A549 (cell line): Measurements from ENCODE around the gene GNPAT. TPM values are rescaled to one million over a fixed set of nuclear protein-coding genes. Genes with fewer than 3 reads are reported as not detected.

Source experiments
- ATAC-seq, 2 experiments: fragments of 200-7000 bp in 1 of 2; fragments of >200 bp in 1 of 2; cut with Nextera tagmentation in 1 of 2; cut with Tn5 transposase in 1 of 2; 3 replicates each; pipeline versions ENCODE4 v1.8.0 to v1.9.1; 2018 to 2020; ENCODE audit warnings: mild to moderate bottlenecking in 1 of 2, moderate library complexity in 1 of 2
- CTCF ChIA-PET: fragments of 300-600 bp; sonication (Branson Sonifier 250); formaldehyde crosslinking; extraction: SDS; loops from one replicate; lab custom pipeline; 2021; ENCODE audit warnings: antibody characterized with exemption, inconsistent platforms; lab: Yijun Ruan, JAX
- POLR2A ChIA-PET: fragments of 350-600 bp; formaldehyde crosslinking; extraction: SDS; loops from one replicate; lab custom pipeline; 2021; ENCODE audit warnings: antibody characterized with exemption, inconsistent platforms; lab: Yijun Ruan, JAX
- DNase-seq, 2 experiments: peaks; one replicate each; pipeline versions ENCODE4 v3.0.0 to v3.0.0-alpha.2; 2011 to 2016; ENCODE audit warnings: low read depth in 1 of 2, low spot score in 1 of 2
- FAIRE-seq: peaks from 2 replicates; lab custom pipeline; 2011; peaks lifted over from hg19 to GRCh38; lab: Jason Lieb, UNC
- H3K27ac ChIP-seq, 2 experiments: fragments of >200 bp; sonication (Bioruptor Twin); formaldehyde crosslinking; 3 replicates each; pipeline ENCODE4 v1.5.1; 2016 to 2017
- H3K4me1 ChIP-seq: fragments of >200 bp; sonication (Bioruptor Twin); formaldehyde crosslinking; 3 replicates; pipeline ENCODE4 v1.6.1; 2016
- H3K4me2 ChIP-seq: fragments of >200 bp; sonication (Bioruptor Twin); formaldehyde crosslinking; 3 replicates; pipeline ENCODE4 v1.6.1; 2016
- H3K4me3 ChIP-seq: fragments of >200 bp; sonication (Bioruptor Twin); formaldehyde crosslinking; 3 replicates; pipeline ENCODE4 v1.5.1; 2016
- H3K9me3 ChIP-seq: fragments of >200 bp; sonication (Bioruptor Twin); formaldehyde crosslinking; 3 replicates; pipeline ENCODE4 v1.6.1; 2016
- BCL3 ChIP-seq: fragments of >200 bp; sonication (Bioruptor Twin); formaldehyde crosslinking; IDR thresholded peaks from 3 replicates; pipeline ENCODE4 v1.6.1; 2016
- BHLHE40 ChIP-seq: IDR thresholded peaks from 2 replicates; pipeline ENCODE4 v1.6.1; 2012; ENCODE audit warnings: low read depth, low read length, inconsistent platforms
- CBX8 ChIP-seq: fragments of 200-600 bp; sonication (generic); IDR thresholded peaks from 2 replicates; pipeline ENCODE4 v1.6.1; 2016
- CHD4 ChIP-seq: fragments of 200-600 bp; sonication (generic); IDR thresholded peaks from 2 replicates; pipeline ENCODE4 v1.6.1; 2016; ENCODE audit warnings: antibody characterized with exemption, mild to moderate bottlenecking, borderline replicate concordance
- EHF ChIP-seq: fragments of 250-450 bp; sonication (Bioruptor Pico); IDR thresholded peaks from 2 replicates; pipeline ENCODE4 v1.5.0; 2020; ENCODE audit warnings: mild to moderate bottlenecking
- EHMT2 ChIP-seq: fragments of 200-600 bp; sonication (generic); IDR thresholded peaks from 2 replicates; pipeline ENCODE4 v1.6.1; 2016; ENCODE audit warnings: antibody characterized with exemption, low read depth, mild to moderate bottlenecking, moderate library complexity
- EP300 ChIP-seq, 2 experiments: fragments of >200 bp; sonication (Bioruptor Twin); formaldehyde crosslinking; IDR thresholded peaks; 2 replicates in 1 of 2; 3 replicates in 1 of 2; pipeline ENCODE4 v1.6.1; 2016 to 2017
- FOSB ChIP-seq: fragments of 250-450 bp; sonication (Bioruptor Pico); IDR thresholded peaks from 2 replicates; pipeline ENCODE4 v1.5.0; 2020; ENCODE audit warnings: mild to moderate bottlenecking, moderate library complexity
- FOSL2 ChIP-seq, 2 experiments: fragments of 450-650 bp in 1 of 2; fragments of >200 bp in 1 of 2; sonication (Bioruptor Twin) in 1 of 2; formaldehyde crosslinking; IDR thresholded peaks; 2 replicates each; pipeline versions ENCODE4 v1.5.0 to v1.6.1; 2016 to 2020; ENCODE audit warnings: mild to moderate bottlenecking in 1 of 2, moderate library complexity in 1 of 2
- GATA3 ChIP-seq: IDR thresholded peaks from 2 replicates; pipeline ENCODE4 v1.6.1; 2012; ENCODE audit warnings: borderline replicate concordance
- HDAC2 ChIP-seq: fragments of 200-600 bp; sonication (generic); IDR thresholded peaks from 2 replicates; pipeline ENCODE4 v1.6.1; 2016
- HOXA7 ChIP-seq: fragments of 250-450 bp; sonication (Bioruptor Pico); IDR thresholded peaks from 2 replicates; pipeline ENCODE4 v1.5.0; 2020; ENCODE audit warnings: mild to moderate bottlenecking, moderate library complexity
- HOXB13 ChIP-seq: fragments of 250-450 bp; sonication (Bioruptor Pico); IDR thresholded peaks from 2 replicates; pipeline ENCODE4 v1.5.0; 2020; ENCODE audit warnings: low read depth, mild to moderate bottlenecking, moderate library complexity
- HOXB5 ChIP-seq: fragments of 250-450 bp; sonication (Bioruptor Pico); IDR thresholded peaks from 2 replicates; pipeline ENCODE4 v1.5.0; 2020; ENCODE audit warnings: mild to moderate bottlenecking, moderate library complexity
- JUN ChIP-seq, 2 experiments: fragments of >200 bp; sonication (Bioruptor Twin); formaldehyde crosslinking; IDR thresholded peaks; 2 replicates in 1 of 2; 3 replicates in 1 of 2; pipeline ENCODE4 v1.6.1; 2016 to 2017
- JUNB ChIP-seq: fragments of >200 bp; sonication (Bioruptor Twin); formaldehyde crosslinking; IDR thresholded peaks from 2 replicates; pipeline ENCODE4 v1.6.1; 2016
- KDM1A ChIP-seq: fragments of 200-600 bp; sonication (generic); IDR thresholded peaks from 2 replicates; pipeline ENCODE4 v1.6.1; 2016; ENCODE audit warnings: low read depth, mild to moderate bottlenecking
- MAFK ChIP-seq: fragments of 450-650 bp; IDR thresholded peaks from 2 replicates; pipeline ENCODE4 v1.6.1; 2014; ENCODE audit not compliant: partially characterized antibody
- MAX ChIP-seq: IDR thresholded peaks from 2 replicates; pipeline ENCODE4 v1.6.1; 2012
- MAZ ChIP-seq: fragments of 150-350 bp; IDR thresholded peaks from 2 replicates; pipeline ENCODE4 v1.6.1; 2014; ENCODE audit warnings: antibody characterized with exemption, low read depth, low read length, borderline replicate concordance
- MYC ChIP-seq: IDR thresholded peaks from 2 replicates; pipeline ENCODE4 v1.6.1; 2012; ENCODE audit warnings: mild to moderate bottlenecking, inconsistent platforms, low read length, improper control_type of control experiment, borderline replicate concordance
- NFE2L2 ChIP-seq: fragments of 150-350 bp; conservative IDR thresholded peaks from 2 replicates; pipeline ENCODE4 v1.6.1; 2014; ENCODE audit warnings: low read length
- NPAS2 ChIP-seq: fragments of 250-450 bp; sonication (Bioruptor Pico); IDR thresholded peaks from 2 replicates; pipeline ENCODE4 v1.8.0; 2022; ENCODE audit warnings: mild to moderate bottlenecking, moderate library complexity, borderline replicate concordance
- PHF8 ChIP-seq: fragments of 200-600 bp; sonication (generic); IDR thresholded peaks from 2 replicates; pipeline ENCODE4 v1.6.1; 2016; ENCODE audit warnings: low read depth, mild to moderate bottlenecking, antibody characterized with exemption, moderate library complexity, borderline replicate concordance
- POLR2A ChIP-seq: IDR thresholded peaks from 2 replicates; pipeline ENCODE4 v1.6.1; 2012; ENCODE audit warnings: mild to moderate bottlenecking, low read length
- POLR2AphosphoS2 ChIP-seq: conservative IDR thresholded peaks from 2 replicates; pipeline ENCODE4 v1.6.1; 2012; ENCODE audit warnings: low read length, improper control_type of control experiment, inconsistent platforms
- RARB ChIP-seq: fragments of 250-450 bp; sonication (Bioruptor Pico); IDR thresholded peaks from 2 replicates; pipeline ENCODE4 v1.8.0; 2021; ENCODE audit warnings: mild to moderate bottlenecking, moderate library complexity
- REST ChIP-seq: fragments of 200-600 bp; sonication (generic); IDR thresholded peaks from 2 replicates; pipeline ENCODE4 v1.6.1; 2016; ENCODE audit warnings: antibody characterized with exemption, mild to moderate bottlenecking, moderate library complexity
- RFX5 ChIP-seq: fragments of 450-650 bp; IDR thresholded peaks from 2 replicates; pipeline ENCODE4 v1.7.1; 2014; ENCODE audit warnings: antibody characterized with exemption, mild to moderate bottlenecking, moderate library complexity
- RNF2 ChIP-seq: fragments of 200-600 bp; sonication (generic); IDR thresholded peaks from 2 replicates; pipeline ENCODE4 v1.6.1; 2016; ENCODE audit warnings: low read depth, mild to moderate bottlenecking, antibody characterized with exemption, moderate library complexity, borderline replicate concordance
- SMC3 ChIP-seq: fragments of >200 bp; sonication (Bioruptor Twin); formaldehyde crosslinking; IDR thresholded peaks from 3 replicates; pipeline ENCODE4 v1.6.1; 2018; ENCODE audit warnings: inconsistent platforms
- SREBF2 ChIP-seq: fragments of 450-650 bp; IDR thresholded peaks from 2 replicates; pipeline ENCODE4 v1.6.1; 2014; ENCODE audit warnings: mild to moderate bottlenecking, moderate library complexity
- TFCP2L1 ChIP-seq: fragments of 250-450 bp; sonication (Bioruptor Pico); IDR thresholded peaks from 2 replicates; pipeline ENCODE4 v1.5.0; 2021; ENCODE audit warnings: mild to moderate bottlenecking
- USF2 ChIP-seq: fragments of 450-650 bp; IDR thresholded peaks from 2 replicates; pipeline ENCODE4 v1.6.1; 2014; ENCODE audit warnings: antibody characterized with exemption
- ZC3H11A ChIP-seq: fragments of 450-650 bp; IDR thresholded peaks from 2 replicates; pipeline ENCODE4 v1.6.1; 2014; ENCODE audit warnings: antibody characterized with exemption, mild to moderate bottlenecking
- ZFP36 ChIP-seq: fragments of 450-650 bp; IDR thresholded peaks from 2 replicates; pipeline ENCODE4 v1.6.1; 2014; ENCODE audit warnings: borderline replicate concordance; ENCODE audit not compliant: partially characterized antibody
- ZNF302 ChIP-seq: fragments of 250-450 bp; sonication (Bioruptor Pico); IDR thresholded peaks from 2 replicates; pipeline ENCODE4 v1.9.0; 2021; ENCODE audit warnings: inconsistent platforms, mild to moderate bottlenecking, moderate library complexity
- ZSCAN20 ChIP-seq: fragments of 250-450 bp; sonication (Bioruptor Pico); IDR thresholded peaks from 2 replicates; pipeline ENCODE4 v1.8.0; 2022; ENCODE audit warnings: mild to moderate bottlenecking, moderate library complexity
- WGBS: methylation state at CpG from one replicate; pipeline ENCODE4 v1.1.6; 2017; ENCODE audit errors: missing lambda C conversion rate; 5-methylcytosine and 5-hydroxymethylcytosine counted together
- polyA plus RNA-seq, 4 experiments: library from polyadenylated mRNA; depleted of rRNA in 3 of 4; stranded (reverse); fragments of >200 nt; fragmentation: RNase III in 1 of 4; extraction: RNeasy Plus Mini Kit Qiagen cat#74134 plus additional on column Dnase treatment in 1 of 4; gene quantifications; 2 replicates in 3 of 4; 3 replicates in 1 of 4; pipeline ENCODE4 v1.2.3, GENCODE V29; 2011 to 2017

The GNPAT gene
- polyA plus RNA-seq, 2 of the 4 experiments (the other 2 are of a cell fraction) = 44.1 to 62.7 TPM

GRCh38 chr1:231192620-231193163 is 48.3 kb upstream of the GNPAT start:
- Histone ChIP-seq H3K9me3 (peaks cover 3% of the 10 kb centered on the region; the same call in 1 of the 3 replicates), H3K4me3 (no peak overlapping the region), H3K4me2 (peak overlapping the region; percentile 38), H3K4me1 (peaks cover 48% of the 10 kb centered on the region), H3K27ac (peak overlapping the region; percentile 94 to 96)
- 53% methylated on average over 12 of the region's 12 CpGs for WGBS
- DNase-seq (peak in 1 of 2 experiments; percentile 80), ATAC-seq (peak in 1 of 2 experiments; percentile 46; a peak in 3 of 6 replicates), FAIRE-seq (no peak)
- ChIA-PET CTCF (interaction anchor here (3.3 kb wide), 1 partner anchor 18 kb away, joined by 9 read pairs; no protein-coding TSS in a partner anchor), POLR2A (no interaction called here)
- TF ChIP-seq USF2 (no peak), MYC (0 out of 2 replicates have a peak, but pooled peaks have one; percentile 30), FOSB (CRISPR knock-in tag) (no peak), RNF2 (no peak), MAFK (no peak), HOXB5 (CRISPR knock-in tag) (peak; percentile 79; the same call in 1 of the 2 replicates), NFE2L2 (no peak), RFX5 (no peak), FOSL2 (IDR thresholded peaks at IDR 0.05) (no peak), FOSL2 (CRISPR knock-in tag; IDR thresholded peaks at IDR 0.05) (no peak), HDAC2 (no peak), EHF (CRISPR knock-in tag) (peak; percentile 76; the same call in 1 of the 2 replicates), RARB (no peak), REST (no peak), MAZ (no peak), HOXB13 (CRISPR knock-in tag) (peak; percentile 92), POLR2A (no peak), ZSCAN20 (CRISPR knock-in tag) (no peak), BHLHE40 (no peak), ZFP36 (no peak), EHMT2 (no peak), CHD4 (no peak), JUN (IDR thresholded peaks at IDR 0.05) (no peak), CBX8 (no peak), POLR2AphosphoS2 (no peak), BCL3 (no peak), HOXA7 (0 out of 2 replicates have a peak, but pooled peaks have one; percentile 62), EP300 (IDR thresholded peaks at IDR 0.05) (no peak), NPAS2 (CRISPR knock-in tag) (no peak), KDM1A (no peak), SMC3 (no peak), ZNF302 (CRISPR knock-in tag) (peak; percentile 73; the same call in 1 of the 2 replicates), GATA3 (no peak), ZC3H11A (no peak), TFCP2L1 (CRISPR knock-in tag) (no peak), JUNB (no peak), PHF8 (no peak), SREBF2 (no peak), MAX (peak; percentile 83)
